Right lobe of liver (tissue), 6 donors: ENCODE measurements around the gene ACADSB. TPM values are rescaled to one million over a fixed set of nuclear protein-coding genes. Genes with fewer than 3 reads are reported as not detected.

ENCODE experiments used
- ATAC-seq, 4 donors: fragments of 200-7000 bp; cut with Tn5 transposase; one replicate each; pipeline ENCODE4 v1.9.1; 2020; ENCODE audit warnings: mild to moderate bottlenecking in 4 of 4, moderate library complexity in 4 of 4
- DNase-seq, 3 donors: peaks; one replicate each; pipeline ENCODE4 v3.0.0-alpha.2; 2020
- H3K27ac ChIP-seq, 3 donors: fragments of 200-600 bp; one replicate each; pipeline ENCODE4 v1.8.0; 2022
- H3K27me3 ChIP-seq, 2 donors: fragments of 200-600 bp; one replicate each; pipeline ENCODE4 v1.8.0; 2022
- H3K36me3 ChIP-seq, 4 donors: fragments of 200-600 bp; sonication (generic) in 1 of 4; one replicate each; pipeline versions ENCODE4 v1.5.1 to v1.8.0; 2017 to 2022; ENCODE audit warnings: control low read depth in 1 of 4
- H3K4me1 ChIP-seq, 4 donors: fragments of 200-600 bp; sonication (generic) in 1 of 4; one replicate each; pipeline versions ENCODE4 v1.5.1 to v1.8.0; 2017 to 2022; ENCODE audit warnings: control low read depth in 1 of 4
- H3K4me3 ChIP-seq, 3 donors: fragments of 200-600 bp; one replicate each; pipeline ENCODE4 v1.8.0; 2022
- H3K9me3 ChIP-seq, 4 donors: fragments of 200-600 bp; sonication (generic) in 1 of 4; one replicate each; pipeline versions ENCODE4 v1.5.1 to v1.8.0; 2017 to 2022; ENCODE audit warnings: control low read depth in 1 of 4
- POLR2A ChIP-seq: fragments of 450-650 bp; IDR thresholded peaks from one replicate; pipeline ENCODE4 v1.6.1; 2017; ENCODE audit warnings: antibody characterized with exemption, mild to moderate bottlenecking
- WGBS: methylation state at CpG from one replicate; pipeline ENCODE4 v1.1.6; 2018; ENCODE audit warnings: low coverage, low lambda C conversion rate; ENCODE audit not compliant: insufficient coverage; ENCODE audit errors: missing lambda C conversion rate; 5-methylcytosine and 5-hydroxymethylcytosine counted together
- intact Hi-C, 2 donors: fragments of 100-400 bp; cut with DNase I; formaldehyde crosslinking; loops; one replicate each; pipeline versions ENCODE4 v1.11.2 to v1.14.1; 2022
- total RNA-seq, 6 experiments: library from RNA; depleted of rRNA in 2 of 6; stranded (reverse); fragments of >200 nt in 2 of 6; fragmentation: NEBNext Ultra II Directional in 3 of 6; extraction: Animal tissue kit (Norgen Biotek cat#: 25700) in 3 of 6; gene quantifications; one replicate each; pipeline versions ENCODE4 v1.1.0 to v1.2.4, GENCODE V29; 2016 to 2023
- TF ChIP-seq, protein P1 (sequence below), 4 donors: fragments of 200-600 bp in 3 of 4; fragments of 450-650 bp in 1 of 4; IDR thresholded peaks; one replicate each; pipeline versions ENCODE4 v1.5.1 to v1.8.0; 2016 to 2022; ENCODE audit warnings: antibody characterized with exemption in 4 of 4, mild to moderate bottlenecking in 2 of 4
- donor health status: DM: no; HTN: yes; CAD: no.
- donor health status: DM: no; HTN: no; CAD: no.
- donor health status: DM: no; HTN: no; CAD: no.
- donor health status: DM: no; HTN: yes; CAD: no.
- donor health status: DM: no; HTN: yes; CAD: no.

Gene ACADSB
- total RNA-seq, 6 experiments from 2014 or later = 73.6 to 591 (median 273) TPM

DNA sequence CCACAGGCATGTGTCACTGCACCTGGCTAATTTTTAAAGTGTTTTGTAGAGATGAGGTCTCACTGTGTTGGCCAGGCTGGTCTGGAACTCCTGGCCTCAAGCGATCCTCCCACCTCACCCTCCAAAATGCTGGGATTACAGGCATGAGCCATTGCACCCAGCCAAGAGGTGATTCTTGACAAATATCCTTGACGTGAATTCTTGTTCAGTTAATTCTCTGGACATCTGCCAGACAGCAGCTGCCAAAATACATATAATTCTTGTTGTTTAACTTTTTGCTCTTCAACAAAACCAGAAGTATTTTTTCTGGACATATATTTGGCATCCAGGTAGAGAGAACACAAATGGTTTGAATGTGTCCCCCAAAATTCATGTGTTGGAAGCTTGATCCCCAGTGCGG, 3.2 kb downstream of the ACADSB start:
- H3K27me3 ChIP-seq = no peaks in the 10 kb centered on the region
- 50% methylated on average over 3 of the region's 3 CpGs for WGBS
- H3K36me3 ChIP-seq = no peaks in the 10 kb centered on the region
- intact Hi-C loops = no loop called here
- no peaks in the 10 kb centered on the region for H3K9me3 ChIP-seq
- no peak overlapping the region for H3K4me3 ChIP-seq
- DNase-seq (peak in 1 of 3 donors; percentile 53), ATAC-seq (no peak)
- TF ChIP-seq, protein P1, sequence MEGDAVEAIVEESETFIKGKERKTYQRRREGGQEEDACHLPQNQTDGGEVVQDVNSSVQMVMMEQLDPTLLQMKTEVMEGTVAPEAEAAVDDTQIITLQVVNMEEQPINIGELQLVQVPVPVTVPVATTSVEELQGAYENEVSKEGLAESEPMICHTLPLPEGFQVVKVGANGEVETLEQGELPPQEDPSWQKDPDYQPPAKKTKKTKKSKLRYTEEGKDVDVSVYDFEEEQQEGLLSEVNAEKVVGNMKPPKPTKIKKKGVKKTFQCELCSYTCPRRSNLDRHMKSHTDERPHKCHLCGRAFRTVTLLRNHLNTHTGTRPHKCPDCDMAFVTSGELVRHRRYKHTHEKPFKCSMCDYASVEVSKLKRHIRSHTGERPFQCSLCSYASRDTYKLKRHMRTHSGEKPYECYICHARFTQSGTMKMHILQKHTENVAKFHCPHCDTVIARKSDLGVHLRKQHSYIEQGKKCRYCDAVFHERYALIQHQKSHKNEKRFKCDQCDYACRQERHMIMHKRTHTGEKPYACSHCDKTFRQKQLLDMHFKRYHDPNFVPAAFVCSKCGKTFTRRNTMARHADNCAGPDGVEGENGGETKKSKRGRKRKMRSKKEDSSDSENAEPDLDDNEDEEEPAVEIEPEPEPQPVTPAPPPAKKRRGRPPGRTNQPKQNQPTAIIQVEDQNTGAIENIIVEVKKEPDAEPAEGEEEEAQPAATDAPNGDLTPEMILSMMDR (IDR thresholded peaks at IDR 0.05) = no peak
- TF ChIP-seq POLR2A = no peak
- peaks cover 0 to 49% (median 9%) of the 10 kb centered on the region in 4 donors for H3K4me1 ChIP-seq
- H3K27ac ChIP-seq = peak overlapping the region; percentile 13 to 97 (median 62)

DNA sequence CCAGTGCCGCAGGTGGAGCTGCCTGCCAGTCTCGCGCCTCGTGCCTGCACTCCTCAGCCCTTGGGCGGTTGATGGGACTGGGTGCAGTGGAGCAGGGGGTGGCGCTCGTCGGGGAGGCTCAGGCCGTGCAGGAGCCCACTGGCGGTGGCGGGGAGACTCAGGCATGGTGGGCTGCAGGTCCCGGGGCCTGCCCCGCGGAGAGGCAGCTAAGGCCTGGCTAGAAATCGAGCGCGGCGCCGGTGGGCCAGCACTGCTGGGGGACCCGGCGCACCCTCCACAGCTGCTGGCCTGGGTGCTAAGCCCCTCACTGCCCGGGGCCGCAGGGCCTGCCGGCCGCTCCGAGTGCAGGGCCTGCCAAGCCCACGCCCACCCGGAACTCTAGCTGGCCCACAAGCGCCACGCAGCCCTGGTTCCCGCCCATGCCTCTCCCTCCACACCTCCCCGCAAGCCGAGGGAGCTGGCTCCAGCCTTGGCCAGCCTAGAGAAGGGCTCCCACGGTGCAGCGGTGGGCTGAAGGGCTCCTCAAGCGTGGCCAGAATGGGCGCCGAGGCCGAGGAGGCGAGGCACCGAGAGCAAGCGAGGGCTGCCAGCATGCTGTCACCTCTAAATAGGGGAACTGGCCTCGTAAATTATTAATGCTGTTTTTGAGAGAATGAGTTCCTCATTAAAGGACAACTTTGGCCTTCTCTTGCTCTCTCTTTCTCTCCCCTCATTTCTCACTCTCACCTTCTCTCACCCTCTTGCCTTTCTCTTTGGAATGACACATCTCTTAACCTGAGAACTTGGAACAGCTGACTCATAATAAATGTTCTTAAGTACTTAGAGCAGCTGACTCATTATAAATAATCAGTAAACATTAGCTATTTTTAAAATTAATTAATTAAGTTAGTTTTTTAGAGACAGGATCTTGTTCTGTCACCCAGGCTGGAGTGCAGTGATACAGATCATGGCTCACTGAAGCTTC, 4.9 kb downstream of the ACADSB start:
- ATAC-seq (no peak), DNase-seq (no peak)
- Histone ChIP-seq H3K27me3 (no peaks in the 10 kb centered on the region), H3K36me3 (no peaks in the 10 kb centered on the region), H3K9me3 (no peaks in the 10 kb centered on the region), H3K4me3 (no peak overlapping the region), H3K4me1 (peaks cover 0 to 52% (median 6%) of the 10 kb centered on the region in 4 donors), H3K27ac (peak overlapping the region in 2 of 3 donors; percentile 21 to 25)
- 80% methylated on average over 1 of the region's 43 CpGs for WGBS
- intact Hi-C loops = no loop called here
- no peak for TF ChIP-seq POLR2A
- TF ChIP-seq, protein P1 (IDR thresholded peaks at IDR 0.05) = no peak

DNA sequence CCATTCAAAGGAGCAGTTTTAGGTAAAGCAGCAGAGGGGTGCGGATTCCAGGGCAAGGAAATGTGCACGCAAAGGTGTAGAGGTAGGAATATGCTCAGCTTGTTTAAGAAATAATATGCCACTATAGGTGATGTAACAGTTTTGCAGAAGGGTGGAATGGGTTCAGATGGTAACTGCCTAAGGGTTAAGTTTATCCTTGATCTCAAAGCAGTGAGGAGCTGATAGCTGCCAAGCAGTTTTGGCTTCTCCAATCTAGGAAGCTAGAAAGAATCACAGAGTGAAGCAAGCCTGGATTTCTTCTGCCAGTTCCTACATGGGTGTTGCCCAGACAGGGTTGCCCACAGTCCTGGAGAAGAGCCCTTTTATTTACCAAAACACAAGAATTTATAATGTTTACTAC, 6.0 kb downstream of the ACADSB start:
- Histone ChIP-seq H3K4me3 (no peak overlapping the region), H3K36me3 (no peaks in the 10 kb centered on the region), H3K9me3 (no peaks in the 10 kb centered on the region), H3K4me1 (peaks cover 0 to 62% (median 11%) of the 10 kb centered on the region in 4 donors), H3K27ac (no peak overlapping the region), H3K27me3 (no peaks in the 10 kb centered on the region)
- no peak for TF ChIP-seq POLR2A
- TF ChIP-seq, protein P1 (IDR thresholded peaks at IDR 0.05) = no peak
- ATAC-seq (no peak), DNase-seq (no peak)
- 94% methylated on average over 2 of the region's 2 CpGs for WGBS
- intact Hi-C loops = no loop called here

DNA sequence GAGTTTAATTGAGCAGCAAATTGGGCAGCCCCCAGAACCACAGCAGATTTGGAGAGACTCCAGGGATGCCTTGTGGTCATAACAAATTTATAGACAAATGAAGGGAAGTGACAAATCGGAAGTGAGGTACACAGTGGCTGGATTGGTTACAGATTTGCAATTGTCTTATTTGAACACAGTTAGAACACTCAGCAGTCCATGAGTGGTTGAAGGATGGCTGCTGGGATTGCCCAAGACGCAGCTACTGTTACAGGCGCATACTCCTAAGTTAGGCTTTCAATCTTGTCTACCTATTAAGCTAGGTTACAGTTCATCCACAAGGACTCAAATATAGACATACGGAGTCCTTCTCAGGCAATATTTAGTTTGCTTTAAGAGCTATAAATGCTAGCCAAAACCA, 7.4 kb downstream of the ACADSB start:
- intact Hi-C loops = no loop called here
- Histone ChIP-seq H3K36me3 (no peaks in the 10 kb centered on the region), H3K9me3 (no peaks in the 10 kb centered on the region), H3K27me3 (no peaks in the 10 kb centered on the region), H3K4me3 (no peak overlapping the region), H3K27ac (no peak overlapping the region), H3K4me1 (peaks cover 0 to 70% (median 12%) of the 10 kb centered on the region in 4 donors)
- DNase-seq (no peak), ATAC-seq (no peak)
- no peak for TF ChIP-seq POLR2A
- TF ChIP-seq, protein P1 (IDR thresholded peaks at IDR 0.05) = no peak
- whole genome bisulfite sequencing = 90% methylated on average over 2 of the region's 4 CpGs
